GM21825 (cell line): ENCODE results near the gene AMH.

ENCODE experiments used
- ATAC-seq: cut with Tn5 transposase; IDR thresholded peaks from one replicate; pipeline ENCODE4 v1.9.1; 2021; ENCODE audit warnings: mild to moderate bottlenecking, moderate library complexity; ENCODE audit not compliant: unreplicated experiment

The AMH gene

DNA sequence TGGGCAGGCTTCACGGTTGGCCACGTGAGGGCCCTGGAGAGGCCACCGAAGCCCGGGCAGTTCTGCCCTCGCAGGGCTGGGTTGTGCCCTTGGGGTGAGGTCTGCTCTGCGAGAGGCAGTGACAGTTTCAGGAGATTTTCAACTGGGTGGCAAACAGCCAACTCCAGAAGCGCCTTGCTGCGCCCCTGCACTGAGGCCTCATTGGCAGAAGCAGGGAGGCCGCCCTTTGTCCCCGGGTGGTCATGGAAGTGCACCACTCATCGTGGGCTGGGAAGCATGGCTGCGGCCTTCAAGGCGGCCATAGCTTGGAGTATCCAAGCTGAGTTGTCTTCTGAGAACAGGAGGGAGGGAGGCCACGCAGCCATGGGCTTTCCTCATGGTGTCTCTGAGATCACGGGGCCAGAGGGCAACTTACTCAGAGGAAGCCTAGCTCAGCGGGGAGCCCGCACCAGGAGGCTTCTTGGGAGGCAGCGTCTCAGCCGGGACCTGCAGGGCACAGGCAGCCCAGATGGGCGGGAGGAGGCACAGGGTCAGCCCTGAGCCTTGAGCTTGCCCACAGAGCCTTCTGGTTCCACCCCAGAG is 27.8 kb upstream of the AMH start:
- ATAC-seq = no peak

DNA sequence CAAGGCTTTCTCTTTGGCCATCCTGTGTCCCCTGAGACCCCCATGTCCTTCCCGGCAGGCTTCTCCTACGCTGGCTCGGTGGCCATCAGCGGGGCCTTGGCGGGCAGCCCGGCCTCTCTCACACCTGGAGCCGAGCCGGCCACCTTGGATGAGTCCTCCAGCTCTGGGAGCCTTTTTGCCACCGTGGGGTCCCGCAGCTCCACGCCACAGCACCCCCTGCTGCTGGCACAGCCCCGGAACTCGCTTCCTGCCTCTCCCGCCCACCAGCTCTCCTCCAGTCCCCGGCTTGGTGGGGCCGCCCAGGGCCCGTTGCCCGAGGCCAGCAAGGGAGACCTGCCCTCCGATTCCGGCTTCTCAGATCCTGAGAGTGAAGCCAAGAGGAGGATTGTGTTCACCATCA is 27.2 kb upstream of the AMH start:
- no peak for ATAC-seq

DNA sequence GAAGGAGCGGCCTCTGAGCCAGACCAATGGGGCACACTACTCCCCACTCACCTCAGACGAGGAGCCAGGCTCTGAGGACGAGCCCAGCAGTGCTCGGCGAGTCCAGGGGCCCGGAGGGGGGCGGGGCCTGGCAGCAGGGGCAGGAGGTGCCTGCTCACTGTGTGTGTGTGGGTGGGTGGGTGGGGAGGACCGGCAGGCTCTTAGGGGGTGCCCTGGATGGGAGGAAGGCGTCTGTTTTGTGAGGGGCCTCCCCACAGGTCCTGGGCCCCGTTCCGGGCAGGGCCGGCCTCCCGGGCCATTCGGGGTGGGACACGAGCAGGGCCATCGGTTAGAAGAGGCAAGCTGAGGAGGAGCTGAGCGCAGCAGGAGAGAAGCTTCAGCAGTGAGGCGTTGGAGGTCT is 25.7 kb upstream of the AMH start:
- ATAC-seq = no peak

DNA sequence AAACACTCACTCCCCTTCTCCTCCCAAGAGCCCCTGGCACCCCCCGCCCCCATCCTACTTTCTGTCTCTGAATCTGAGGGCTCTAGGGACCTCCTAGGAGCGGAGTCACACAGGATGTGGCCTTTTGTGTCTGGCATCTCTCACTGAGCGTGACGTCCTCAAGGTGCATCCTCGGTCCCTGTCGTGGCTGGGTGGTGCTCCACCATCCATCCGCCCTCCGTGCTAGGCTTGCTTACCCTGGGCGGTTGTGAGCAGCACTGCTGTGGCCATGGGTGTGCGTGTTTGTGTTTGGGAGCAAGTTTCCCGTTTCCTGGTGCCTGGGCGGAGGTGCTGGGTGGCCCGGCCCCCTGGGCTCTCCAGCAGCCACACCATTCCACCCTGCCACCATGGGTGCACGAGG is 25.2 kb upstream of the AMH start:
- ATAC-seq = no peak

DNA sequence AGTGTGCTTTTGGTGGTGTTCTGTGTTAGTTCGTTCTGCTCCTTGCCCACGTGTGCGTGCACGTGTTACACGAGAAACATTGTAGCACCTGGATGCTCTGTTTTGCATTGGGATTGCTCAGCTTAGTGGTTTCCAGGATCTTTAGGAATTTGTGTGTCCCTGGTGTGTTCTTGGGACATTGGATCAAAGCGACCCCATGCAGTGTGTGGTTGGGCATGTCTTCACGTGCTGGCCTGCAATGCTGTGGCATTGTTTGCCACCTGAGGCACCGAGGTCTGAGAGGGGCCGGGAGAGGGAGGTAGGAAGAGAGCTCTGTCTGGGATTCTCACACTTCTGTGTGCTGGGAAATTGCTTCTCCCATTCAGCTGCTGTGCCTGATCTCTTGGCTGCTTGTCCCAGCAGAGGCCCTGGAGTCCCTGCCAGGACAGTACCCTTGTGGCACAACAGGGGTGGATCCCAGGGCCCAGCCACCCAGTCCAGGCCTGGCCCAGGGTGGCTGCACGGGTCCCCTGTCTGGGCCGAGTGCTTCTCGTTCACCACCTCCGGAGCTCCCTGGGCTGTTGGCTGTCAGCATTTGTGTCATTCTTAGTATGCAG is 24.3 kb upstream of the AMH start:
- no peak for ATAC-seq

DNA sequence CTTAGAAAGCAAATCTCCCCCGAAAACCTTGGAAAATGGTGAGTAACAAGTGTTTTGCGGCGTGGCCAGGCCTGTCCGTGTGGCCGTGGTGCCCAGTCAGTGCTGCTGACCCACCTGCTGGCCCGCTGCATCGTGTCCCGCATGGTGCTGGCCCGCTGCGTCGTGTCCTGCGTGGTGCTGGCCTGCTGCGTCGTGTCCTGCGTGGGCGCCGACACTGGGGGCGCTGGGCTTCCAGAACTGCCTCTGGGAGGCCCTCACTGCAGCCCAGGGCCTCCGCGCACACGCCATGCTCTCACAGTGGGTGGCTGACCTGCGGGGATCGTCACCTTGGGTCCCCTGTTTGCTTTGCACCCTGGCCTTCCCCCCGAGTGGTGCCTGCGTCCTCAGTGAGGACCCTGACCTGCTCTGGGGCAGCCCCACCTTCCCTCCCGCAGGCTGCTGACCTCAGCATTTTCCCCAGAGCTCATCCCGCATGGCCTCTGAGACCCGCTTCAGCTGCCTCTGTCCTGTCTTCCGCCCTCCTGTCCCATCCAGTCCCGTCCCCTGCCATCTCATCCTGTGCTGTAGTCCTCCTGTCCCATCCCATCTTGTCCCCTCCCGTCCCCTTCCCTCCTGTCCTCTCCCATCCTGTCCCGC is 23.6 kb upstream of the AMH start:
- ATAC-seq = no peak

DNA sequence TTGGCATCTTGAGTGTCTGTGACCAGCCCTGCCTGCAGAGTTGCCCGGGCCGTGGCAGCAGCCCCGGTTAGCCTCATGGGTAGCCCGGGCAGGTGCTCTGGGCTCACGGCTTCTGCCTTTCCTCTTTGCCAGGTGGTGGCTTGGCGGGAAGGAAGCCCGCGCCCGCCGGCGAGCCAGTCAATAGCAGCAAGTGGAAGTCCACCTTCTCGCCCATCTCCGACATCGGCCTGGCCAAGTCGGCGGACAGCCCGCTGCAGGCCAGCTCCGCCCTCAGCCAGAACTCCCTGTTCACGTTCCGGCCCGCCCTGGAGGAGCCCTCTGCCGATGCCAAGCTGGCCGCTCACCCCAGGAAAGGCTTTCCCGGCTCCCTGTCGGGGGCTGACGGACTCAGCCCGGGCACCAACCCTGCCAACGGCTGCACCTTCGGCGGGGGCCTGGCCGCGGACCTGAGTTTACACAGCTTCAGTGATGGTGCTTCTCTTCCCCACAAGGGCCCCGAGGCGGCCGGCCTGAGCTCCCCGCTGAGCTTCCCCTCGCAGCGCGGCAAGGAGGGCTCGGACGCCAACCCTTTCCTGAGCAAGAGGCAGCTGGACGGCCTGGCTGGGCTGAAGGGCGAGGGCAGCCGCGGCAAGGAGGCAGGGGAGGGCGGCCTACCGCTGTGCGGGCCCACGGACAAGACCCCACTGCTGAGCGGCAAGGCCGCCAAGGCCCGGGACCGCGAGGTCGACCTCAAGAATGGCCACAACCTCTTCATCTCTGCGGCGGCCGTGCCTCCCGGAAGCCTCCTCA is 22.9 kb upstream of the AMH start:
- no peak for ATAC-seq

DNA sequence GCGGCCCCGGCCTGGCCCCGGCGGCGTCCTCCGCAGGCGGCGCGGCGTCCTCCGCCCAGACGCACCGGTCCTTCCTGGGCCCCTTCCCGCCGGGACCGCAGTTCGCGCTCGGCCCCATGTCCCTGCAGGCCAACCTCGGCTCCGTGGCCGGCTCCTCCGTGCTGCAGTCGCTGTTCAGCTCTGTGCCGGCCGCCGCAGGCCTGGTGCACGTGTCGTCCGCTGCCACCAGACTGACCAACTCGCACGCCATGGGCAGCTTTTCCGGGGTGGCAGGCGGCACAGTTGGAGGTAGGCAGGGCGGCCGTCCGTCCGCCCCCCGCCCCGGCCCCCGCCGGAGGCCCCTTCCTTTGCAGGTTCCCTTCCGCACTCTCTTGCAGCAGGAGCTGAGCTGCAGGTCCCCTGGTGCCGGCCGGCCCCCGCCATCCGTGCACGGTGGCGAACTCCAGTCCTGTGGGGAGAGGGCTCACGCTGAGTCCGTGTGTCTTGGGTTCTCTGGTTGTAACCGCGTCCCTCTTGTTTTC is 22.2 kb upstream of the AMH start:
- ATAC-seq = no peak

DNA sequence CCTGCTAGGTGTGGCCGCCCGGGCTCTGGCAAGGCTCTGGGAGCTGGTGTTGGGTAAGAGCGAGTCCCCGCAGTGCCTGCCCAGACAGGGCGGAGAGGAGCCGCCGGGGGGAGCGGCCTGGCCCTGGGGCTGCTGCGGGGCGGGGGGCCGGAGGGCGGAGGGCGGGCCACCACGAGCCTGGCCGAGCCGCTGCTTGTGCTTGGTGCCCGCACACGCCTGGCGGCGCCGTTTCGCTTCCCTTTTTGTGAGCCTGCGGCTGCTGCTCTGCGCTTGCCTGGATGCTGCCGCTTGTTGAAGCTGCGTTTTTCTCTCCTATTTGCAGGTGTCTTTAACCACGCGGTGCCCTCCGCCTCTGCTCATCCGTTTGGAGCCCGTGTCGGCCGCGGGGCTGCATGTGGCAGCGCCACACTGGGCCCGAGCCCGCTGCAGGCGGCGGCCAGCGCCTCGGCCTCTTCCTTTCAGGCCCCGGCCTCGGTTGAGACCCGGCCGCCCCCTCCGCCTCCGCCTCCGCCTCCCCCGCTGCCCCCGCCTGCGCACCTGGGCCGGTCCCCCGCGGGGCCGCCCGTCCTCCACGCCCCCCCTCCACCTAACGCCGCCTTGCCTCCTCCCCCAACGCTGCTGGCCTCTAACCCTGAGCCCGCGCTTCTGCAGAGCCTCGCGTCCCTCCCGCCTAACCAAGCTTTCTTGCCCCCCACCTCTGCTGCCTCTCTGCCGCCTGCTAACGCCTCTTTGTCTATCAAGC is 21.5 kb upstream of the AMH start:
- ATAC-seq = no peak

DNA sequence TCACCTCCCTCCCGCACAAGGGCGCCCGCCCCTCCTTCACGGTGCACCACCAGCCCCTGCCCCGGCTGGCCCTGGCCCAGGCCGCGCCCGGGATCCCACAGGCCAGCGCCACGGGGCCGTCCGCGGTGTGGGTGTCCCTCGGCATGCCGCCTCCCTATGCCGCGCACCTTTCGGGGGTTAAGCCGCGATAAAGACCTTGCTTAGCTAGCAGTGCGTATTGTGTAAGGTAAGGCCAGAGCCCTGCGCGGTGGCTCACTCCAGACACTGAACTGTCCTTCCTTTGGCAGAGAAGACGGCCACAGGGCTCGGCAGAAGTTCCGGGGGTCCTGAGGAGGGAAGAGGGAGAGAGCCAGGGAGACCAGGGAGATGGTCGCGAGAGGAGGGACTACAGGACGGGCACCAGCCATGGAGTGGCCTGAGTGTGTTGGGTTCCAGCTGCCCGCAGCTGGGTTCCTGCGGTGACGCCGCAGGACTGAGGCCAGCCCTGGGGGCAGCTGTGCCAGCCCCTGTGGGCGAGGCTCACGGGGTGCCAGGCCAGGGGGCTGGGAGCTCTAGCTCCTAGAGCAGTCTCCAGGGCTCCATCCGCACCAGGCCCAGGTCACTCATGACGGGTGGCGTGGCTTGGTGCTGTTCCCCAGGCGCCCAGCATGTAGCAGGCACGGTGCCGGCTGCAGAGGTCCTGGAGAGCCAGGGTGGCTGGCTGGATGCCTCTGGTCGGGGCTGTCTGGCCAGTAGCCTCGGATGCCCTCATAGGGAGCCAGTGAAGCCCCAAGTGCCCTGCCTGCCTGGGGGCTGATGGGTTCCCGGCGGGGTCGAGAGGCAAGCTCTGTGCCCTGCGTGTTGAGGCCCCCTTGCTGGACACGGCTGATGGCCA is 20.7 kb upstream of the AMH start:
- ATAC-seq = no peak

DNA sequence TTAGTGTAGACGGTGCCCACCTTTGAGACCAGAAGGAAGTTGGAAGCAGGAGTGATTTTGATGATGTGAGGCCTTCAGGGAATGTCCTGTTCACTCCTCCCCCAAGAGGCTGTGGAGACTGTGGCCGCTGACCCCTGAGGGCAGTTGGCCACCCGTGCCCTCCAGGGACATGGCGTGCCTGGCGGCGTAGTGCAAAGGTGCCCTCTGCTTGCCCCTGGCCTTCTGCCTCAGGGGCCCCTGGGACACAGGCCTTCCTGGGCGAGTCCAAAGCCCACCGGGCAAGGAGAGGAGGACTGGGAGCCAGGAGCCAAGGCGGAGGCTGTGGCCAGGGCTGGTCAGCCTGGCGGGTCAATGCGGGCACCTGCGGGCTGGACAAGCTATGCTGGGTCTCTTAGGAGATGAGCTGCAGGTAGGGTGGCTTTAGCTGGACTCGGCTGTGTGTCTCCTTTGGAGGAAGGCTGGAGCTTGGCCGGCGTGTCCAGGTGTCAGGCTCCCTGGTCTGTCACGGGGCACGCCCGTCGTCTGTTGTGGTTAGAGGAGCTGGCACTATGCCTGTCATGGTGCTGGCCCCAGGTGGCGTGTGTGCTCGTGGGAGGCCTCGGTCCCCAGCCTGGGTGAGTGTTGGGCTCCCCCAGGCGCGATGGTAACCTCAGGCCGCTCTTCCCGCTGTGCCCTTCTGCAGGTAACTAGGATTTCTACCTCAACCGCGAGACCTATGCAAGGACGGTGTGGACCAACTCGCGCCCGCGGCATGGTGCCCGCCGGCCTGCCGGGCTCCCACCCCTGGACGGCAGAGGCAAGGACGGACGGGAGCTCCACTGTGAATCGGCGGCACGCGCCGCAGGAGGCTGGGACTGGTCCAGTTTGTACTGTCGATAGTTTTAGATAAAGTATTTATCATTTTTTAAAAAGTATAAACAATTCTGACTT is 19.8 kb upstream of the AMH start:
- ATAC-seq = no peak

DNA sequence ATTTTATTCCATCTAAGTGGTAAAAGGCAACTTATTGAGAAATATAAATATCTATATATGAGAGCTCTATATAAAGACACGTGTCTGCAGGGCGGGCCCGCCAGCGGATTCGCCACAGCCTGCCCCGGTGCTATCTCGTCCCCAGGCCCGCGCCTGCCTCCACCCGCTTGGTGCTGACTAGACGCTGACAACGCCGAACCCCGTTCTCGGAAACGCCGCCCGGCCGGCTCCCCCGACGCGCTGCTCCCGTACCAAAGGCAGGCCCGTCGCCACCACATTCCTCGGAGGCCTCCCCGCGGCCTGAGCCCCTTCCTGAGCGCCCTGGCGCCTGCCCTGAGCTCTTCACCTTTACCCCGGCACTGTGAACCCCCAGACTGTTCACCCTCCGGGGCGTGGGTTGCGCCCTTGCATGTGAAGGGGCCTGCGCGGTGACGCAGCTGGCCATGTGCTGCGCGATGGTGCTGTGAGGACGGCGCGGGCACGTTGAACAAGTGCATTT is 19.0 kb upstream of the AMH start:
- ATAC-seq = no peak

DNA sequence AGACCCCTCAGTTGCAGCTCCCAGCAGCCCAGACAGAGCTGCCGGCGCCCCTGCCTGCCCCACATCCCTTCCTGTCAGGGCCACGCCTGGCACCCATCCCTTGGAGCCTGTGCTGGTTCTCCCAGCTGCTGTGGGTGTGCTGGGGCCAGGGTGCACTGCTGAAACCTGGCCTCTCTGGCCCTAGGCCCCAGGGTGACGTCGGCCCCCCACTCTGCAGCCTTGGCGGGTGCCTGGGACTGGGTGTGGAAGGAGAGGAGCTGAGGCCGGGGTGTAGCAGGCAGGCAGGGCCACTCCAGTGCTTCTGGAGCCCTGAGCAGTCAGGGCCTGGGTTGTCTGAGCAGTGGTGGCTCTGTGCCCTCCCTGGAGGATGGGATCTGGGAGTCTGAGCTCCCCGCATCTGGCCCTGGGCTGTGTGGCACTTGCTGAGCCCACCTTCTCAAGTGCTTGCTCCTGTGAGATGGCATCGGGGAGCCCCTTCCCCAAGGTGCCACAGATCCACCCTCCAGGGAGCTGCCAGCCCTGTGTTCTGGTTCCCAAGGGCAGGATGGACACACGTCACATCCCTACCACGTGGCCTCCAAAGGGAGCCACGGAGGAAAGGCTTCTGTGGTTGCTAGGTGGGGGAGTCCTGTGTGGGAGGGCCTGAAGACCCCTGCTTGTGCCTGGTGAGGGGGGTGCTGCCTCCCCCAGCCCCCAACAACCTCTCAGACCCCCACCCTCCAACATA is 18.2 kb upstream of the AMH start:
- ATAC-seq = no peak

DNA sequence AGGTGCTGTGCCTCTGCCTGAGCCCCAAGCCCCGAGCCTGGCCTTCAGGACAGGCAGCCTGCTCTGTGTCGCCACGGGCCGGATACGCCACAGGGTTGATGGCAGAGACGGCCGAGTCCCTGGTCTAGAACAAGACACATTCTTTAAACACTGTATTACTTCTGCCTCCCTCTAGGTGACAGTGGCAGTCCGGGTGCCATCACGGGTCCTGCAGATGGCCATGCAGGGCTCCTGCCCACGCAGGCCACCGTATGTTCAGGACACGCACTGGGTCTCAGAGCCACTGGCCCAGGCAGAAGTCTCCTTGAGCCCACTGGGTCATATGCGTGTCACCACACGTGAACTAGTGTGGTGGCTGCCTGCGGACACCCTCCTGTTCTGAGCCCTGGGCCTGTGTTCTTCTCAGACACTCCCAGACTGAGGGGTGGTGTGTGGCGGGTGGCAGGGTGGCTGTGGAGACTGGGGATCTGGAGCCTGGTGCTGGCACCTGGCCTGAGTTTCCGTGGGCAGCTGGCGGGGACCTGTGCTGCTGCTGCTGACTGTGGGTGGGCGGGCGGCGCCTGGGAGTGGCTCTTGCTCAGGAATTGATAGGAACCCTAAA is 17.4 kb upstream of the AMH start:
- ATAC-seq = no peak

DNA sequence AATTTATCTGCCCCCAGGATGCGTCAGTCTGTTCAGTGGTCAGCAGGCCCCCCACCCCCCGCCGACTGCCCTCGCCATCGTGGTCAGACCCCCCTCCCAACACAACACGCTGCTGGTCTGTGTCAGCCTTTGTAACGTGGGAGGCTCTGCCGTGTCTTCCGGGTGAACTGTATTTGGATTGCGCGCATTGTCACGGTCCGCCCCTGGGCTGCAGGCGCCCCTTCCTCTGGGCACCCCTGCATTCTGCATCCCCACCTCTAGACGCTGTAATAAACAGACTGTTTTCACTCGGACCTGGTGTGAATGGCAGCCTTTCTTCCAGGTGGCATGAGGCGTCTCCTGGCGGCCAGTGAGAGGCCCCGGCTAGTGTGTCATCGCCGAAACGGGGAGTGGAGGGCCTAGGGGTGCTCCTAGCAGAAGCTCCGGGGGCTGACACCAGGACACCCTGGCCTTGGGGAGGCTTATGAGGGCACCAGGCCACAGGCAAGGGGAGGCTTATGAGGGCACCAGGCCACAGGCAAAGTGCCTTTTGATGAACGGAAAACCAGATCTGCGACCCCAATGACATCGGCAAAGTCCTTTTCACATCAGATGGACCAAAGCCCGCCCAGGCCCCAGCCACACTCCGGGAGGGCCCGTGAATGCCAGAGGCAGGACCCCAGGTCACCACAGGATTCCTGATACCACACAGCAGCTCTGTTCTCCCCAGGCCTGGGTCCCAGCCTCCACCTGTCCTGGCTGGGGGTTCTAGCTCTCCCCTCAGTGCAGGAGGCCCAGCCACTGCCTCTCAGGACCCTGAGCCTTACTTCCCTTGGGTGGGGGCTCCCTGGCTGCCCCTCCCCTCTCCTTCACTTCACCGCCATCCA is 16.6 kb upstream of the AMH start:
- ATAC-seq = no peak

DNA sequence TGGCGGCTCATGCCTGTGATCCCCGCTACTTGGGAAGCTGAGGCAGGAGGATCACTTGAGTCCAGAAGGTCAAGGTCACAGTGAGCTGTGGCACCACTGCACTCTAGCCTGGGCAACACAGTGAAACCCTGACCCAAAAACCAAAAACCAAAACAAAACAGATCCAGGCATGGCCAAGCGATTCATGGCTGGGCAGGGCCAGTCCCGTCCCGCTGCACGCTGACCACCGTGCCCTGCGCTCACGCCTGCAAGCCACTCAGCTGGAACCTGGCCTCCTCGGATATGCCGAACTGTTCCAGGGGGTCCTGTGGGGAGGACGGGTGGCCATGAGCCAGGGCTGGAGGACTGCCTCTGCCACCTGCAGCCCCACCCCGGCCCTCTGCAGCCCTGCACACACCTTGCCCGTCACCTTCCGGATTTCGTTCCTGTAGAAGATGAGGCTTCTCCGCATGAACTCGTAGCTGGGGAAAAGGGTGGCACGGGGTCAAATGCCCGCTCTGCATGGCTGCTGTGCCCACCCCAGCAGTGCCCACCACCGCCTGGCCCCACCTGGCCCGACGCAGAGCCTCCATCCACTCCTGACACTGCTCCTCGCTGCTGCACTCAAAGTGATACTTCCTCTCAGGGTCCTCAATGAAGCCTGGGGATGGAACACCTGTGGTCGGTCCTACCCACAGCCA is 15.4 kb upstream of the AMH start:
- no peak for ATAC-seq
